HG03558 (cell line): Measurements from ENCODE around the gene LSM5.

Experiments used
- ATAC-seq: cut with Tn5 transposase; IDR thresholded peaks from one replicate; pipeline ENCODE4 v1.9.1; 2021; ENCODE audit warnings: moderate number of reproducible peaks; ENCODE audit not compliant: unreplicated experiment; ENCODE audit errors: extremely low read depth

Gene LSM5

DNA sequence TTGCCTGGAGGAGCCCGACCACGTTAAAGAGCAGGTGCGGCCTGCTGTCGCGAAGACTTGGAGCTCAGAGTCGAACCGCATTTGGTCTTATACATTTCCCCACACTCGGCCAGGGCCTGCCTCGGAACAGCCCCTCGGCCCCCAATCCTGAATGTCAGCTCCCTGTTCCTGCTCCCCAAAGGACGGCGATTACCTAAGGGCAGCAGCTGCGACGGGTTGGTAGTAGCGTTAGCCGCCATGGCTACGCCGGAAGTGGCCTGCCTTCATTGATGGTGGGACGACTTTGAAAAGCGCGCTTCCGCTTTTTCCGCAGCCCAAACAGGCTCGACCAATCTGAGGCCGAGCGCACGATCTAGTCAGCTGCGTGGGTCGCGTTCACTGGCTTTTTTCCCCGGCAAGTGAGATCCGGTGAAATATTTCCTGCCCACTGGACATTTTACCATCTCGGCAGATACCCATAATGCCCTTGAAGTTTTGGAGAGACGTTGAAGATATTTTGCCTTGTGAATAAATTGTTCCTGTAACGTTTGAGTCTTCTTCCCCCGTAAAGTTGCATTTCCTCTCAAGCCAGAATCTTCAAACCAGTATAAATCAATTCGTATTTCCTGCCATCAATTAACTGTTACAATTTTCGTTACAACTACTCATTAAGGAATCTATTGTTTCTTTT is at the start of gene LSM5:
Gene LSM5 (minus strand): TSS at position 254 of the 670 bp plus-strand sequence. CDS start 15 bp downstream, at position 239.
- peak; percentile 83 for ATAC-seq

DNA sequence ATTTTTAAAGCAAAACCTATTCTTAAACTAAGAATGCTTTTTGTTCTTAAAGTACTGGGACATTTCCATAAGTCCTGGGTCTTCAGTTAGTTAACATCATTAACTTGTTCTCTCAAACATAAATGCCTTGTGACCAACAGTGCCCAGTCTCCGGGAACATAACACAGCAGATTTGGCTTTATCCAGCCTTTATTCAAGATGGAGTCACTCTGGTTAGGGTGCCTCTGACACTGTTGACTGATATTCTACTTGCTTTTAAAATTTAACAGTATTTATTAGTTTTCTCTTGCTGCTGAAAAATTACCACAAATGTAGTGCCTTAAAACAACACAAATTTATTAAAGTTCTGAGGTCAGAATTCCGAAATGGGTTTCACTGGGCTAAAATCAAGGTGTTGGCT is 49.2 kb upstream of the LSM5 start:
- ATAC-seq, result no peak

- no peak for ATAC-seq
Observed at GRCh38 chr7:32537760-32538159, 47.6 kb upstream of the LSM5 start.

DNA sequence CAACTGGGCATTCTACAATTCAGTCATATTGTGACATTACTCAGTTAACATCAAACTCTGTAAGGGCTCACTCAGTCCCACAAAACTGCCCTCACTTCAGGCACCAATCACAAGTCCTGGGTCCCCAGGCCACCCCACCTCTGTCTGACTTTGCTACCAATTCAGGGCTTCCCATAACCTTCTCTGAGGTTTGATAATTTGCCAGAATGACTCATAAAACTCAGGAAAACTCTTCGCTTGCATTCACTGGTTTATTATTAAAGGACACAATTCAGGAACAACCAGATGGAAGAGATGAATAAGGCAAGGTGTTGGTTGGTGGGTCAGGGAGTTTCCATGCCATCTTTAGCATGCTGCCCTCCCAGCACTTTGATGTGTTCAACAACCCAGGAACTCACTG is 46.4 kb upstream of the LSM5 start:
- no peak for ATAC-seq

GRCh38 chr7:32536016-32536415 is 45.8 kb upstream of the LSM5 start:
- ATAC-seq, result no peak

GRCh38 chr7:32535162-32535702 is 45.1 kb upstream of the LSM5 start:
- no peak for ATAC-seq

GRCh38 chr7:32533276-32534029 is 43.3 kb upstream of the LSM5 start:
- ATAC-seq, result no peak

GRCh38 chr7:32532716-32533115 is 42.5 kb upstream of the LSM5 start:
- ATAC-seq, result no peak

DNA sequence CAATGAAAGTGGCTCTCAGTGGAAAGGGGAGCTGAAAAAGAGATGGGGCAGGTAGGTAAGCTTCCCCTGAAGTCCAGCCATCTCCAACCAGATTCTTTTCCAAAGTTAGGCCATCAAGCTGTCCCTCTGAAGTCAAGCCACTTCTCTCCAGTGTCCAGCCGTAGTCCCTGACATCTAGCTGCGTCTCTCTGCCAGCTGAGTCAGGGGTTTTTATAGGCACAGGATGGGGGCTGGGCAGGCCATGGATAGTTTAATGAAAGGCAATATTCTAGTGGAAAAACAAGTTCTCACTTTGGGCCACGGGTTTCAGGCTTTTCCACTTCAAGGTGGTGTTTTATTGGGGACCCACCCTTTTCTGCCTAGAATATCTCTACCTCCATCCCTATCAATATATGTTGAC is 41.9 kb upstream of the LSM5 start:
- no peak for ATAC-seq

DNA sequence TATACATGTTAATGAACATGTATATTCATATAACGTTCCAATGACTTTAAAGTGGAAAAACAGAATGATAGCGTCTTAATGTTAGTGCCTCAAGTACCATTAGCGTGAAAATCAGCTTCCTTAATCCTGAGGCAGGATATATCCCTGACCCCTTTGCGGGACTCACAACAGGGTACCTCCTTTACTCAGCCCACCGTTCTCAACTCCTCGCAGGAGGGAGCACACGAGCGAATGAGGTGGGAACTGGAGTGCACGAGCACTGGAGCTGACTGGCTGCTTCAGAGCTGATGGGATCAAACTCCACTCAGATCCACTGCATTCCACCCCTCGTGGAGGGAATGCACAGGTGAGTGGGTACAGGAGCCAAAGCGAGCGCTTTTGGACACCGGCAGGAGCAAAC is 41.2 kb upstream of the LSM5 start:
- no peak for ATAC-seq

- no peak for ATAC-seq
Observed at GRCh38 chr7:32525839-32526238, 35.7 kb upstream of the LSM5 start.

- no peak for ATAC-seq
Observed at GRCh38 chr7:32524631-32525030, 34.5 kb upstream of the LSM5 start.

DNA sequence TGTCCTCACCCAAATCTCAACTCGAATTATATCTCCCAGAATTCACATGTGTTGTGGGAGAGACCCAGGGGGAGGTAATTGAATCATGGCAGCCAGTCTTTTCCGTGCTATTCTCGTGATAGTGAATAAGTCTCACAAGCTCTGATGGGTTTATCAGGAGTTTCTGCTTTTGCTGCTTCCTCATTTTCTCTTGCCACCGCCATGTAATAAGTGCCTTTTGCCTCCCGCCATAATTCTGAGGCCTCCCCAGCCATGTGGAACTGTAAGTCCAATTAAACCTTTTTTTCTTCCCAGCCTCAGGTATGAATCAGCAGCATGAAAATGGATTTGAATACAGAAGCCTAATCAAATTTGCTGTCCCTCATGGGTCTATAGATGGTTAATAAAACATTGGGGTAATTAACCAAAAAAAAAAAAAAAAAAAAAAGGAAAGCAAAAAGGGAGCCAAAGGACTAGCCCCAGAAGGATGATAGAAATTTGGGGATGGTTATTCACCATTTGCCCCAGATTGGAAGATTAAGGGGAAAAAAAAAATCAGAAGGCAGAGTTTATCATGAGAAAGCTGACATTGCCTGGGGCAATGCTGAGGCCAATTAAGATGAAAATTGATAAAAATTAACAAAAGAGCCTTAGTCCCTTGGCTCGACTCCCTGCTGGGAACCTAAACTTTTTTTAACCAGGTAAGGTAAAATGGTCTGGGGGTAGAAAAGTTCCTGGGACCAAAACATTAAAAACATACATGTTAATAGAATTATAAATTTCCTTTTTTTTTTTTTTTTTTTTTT is 32.8 kb upstream of the LSM5 start:
- ATAC-seq, result no peak

GRCh38 chr7:32519763-32520162 is 29.6 kb upstream of the LSM5 start:
- no peak for ATAC-seq

DNA sequence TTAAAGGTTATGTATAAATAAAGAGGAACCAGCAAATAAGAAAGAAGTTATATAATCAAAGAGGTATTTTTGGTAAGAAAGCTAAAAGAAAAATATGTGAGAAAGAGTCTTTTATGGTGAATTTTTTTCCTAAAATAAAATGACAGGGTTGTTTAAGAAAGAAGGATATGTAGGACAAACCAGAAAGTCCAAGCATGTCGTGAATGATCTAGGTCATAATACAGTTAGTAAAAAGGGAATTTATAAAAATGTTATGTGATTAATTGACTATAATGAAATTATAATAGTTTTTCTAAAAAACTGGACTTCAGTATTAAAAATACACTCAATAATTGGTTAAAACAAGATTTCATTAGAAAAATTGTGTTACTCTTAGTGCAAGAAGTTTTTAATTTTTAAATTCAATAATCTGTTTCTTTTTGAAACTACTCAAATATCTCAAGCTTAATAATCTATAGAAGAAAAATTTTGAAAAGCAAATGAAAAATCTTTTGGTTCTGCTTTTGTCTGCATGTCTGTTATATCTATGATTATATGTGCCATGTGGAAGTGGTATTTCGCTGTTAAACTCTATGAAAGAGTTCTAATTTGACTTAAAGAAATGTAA is 28.5 kb upstream of the LSM5 start:
- ATAC-seq, result no peak

- ATAC-seq, result no peak
Observed at GRCh38 chr7:32516551-32517100, 26.4 kb upstream of the LSM5 start.

DNA sequence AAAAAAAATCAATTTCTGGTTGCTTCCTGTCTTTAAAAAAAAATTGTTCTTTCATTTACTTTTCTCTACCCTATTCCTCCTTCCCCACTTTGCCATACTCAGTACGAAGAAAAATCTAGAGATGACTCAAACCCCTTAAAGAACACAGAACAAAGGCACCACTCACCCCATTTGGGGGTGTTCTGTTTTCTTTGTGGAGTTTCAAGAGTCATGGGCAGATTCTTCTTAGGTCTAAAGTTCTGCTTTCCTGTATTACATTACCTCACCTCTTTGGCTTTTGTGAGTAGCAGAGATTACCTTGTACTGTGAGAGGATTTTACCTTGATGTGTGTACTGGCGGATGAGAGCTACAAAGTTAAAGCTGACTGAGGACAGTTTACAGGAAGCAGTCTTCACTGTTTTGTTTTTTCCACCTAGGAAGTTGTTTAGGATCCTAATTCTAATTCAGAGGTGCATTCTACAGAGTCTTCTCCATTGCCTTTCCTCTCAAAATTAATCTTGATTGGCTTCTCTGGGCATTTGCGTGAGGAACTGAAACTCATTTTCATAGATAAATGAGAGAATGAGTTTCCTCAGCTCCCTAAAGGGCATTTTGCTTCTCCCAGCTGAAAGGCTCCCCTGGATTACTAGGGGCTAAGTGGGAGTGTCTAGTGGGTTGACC is 25.8 kb upstream of the LSM5 start:
- ATAC-seq, result peak; percentile 86

GRCh38 chr7:32513210-32513609 is 23.0 kb upstream of the LSM5 start:
- ATAC-seq, result no peak

- no peak for ATAC-seq
Observed at GRCh38 chr7:32511791-32512190, 21.6 kb upstream of the LSM5 start.

DNA sequence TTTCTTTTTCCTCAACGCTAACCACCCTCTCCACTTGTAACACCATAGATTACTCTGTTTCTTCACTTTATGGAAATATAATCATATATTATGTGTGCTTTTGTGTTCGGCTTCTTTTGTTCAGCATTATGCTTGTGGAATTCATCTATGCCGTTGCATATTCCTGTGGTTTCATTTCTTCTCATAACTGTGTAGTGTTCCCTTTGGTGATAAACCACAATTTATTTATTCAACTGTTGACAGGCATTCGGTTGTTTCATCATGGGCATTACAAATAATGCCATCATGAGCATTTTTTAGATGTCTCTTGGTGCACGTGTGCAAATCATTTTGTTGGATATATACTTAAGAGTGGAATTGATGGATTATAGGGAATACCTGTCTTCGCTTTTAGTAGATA is 17.2 kb upstream of the LSM5 start:
- no peak for ATAC-seq
